ENCODE data around the gene CIB4.

DNA sequence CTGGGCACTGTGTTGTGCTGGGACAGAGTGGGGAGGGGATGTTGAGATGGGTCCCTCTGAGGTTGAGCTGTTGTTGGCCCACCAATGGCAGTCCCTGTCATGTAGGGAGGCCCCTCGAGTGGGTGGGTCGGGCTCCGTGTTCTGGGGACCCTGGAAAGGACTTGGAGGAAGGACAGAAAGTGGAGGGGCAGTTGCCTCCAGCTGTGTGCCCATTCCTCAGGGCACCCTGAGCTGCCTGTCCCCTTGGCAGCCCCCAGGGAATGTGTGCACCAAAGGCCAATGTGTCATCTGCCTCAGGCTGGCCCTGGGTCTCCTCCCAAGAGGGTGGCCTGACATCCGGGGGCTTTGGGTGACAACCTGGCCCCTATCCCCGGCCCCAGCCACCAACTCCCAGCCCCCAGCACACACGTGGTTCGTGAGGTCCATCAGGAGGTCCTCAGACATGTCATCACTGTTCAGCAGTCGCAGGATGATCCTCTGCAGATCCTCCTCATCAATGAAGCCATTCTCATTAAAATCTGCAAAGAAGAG is 57.7 kb downstream of the CIB4 start:
- TF ChIP-seq POLR2AphosphoS5 (IDR thresholded peaks at IDR 0.05; ENCODE audit: low read depth, low read length) (no peak), REST (IDR thresholded peaks at IDR 0.05; ENCODE audit: insufficient read depth in 1 of 2, low read depth in 2 of 2, low read length in 2 of 2) (no peak), FOXP2 (optimal IDR thresholded peaks at IDR 0.05; ENCODE audit: borderline replicate concordance, extremely low read depth, extremely low read length, insufficient read depth) (no peak)
